ENCODE data around the gene BAZ2B. TPM values are rescaled to one million over a fixed set of nuclear protein-coding genes. Genes with fewer than 3 reads are reported as not detected.

BAZ2B gene
- total and polyA plus RNA-seq, 2 of the 13 experiments (the other 11 are each of a cell fraction or from before 2014, with no cell fraction given), result 14.0 to 15.1 TPM

DNA sequence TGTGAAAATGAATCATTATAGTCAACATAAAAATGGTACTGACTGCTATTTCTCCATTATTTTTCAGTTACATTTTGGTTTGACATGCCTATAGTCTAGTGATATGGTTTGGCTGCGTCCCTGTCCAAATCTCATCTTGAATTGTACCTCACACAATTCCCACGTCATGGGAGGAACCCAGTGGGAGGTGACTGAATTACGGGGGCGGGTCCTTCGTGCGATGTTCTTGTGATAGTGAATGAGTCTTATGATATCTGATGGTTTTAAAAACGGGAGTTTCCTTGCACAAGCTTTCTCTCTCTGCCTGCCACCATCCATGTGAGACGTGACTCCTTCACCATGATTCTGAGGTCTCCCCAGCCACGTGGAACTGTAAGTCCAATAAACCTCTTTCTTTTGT is 70.3 kb downstream of the BAZ2B start (continued):
- TF ChIP-seq ADNP (CRISPR knock-in tag; IDR thresholded peaks at IDR 0.05) (no peak), KLF15 (CRISPR knock-in tag; IDR thresholded peaks at IDR 0.05; ENCODE audit: borderline replicate concordance) (no peak)
- TF ChIP-seq, protein P1, sequence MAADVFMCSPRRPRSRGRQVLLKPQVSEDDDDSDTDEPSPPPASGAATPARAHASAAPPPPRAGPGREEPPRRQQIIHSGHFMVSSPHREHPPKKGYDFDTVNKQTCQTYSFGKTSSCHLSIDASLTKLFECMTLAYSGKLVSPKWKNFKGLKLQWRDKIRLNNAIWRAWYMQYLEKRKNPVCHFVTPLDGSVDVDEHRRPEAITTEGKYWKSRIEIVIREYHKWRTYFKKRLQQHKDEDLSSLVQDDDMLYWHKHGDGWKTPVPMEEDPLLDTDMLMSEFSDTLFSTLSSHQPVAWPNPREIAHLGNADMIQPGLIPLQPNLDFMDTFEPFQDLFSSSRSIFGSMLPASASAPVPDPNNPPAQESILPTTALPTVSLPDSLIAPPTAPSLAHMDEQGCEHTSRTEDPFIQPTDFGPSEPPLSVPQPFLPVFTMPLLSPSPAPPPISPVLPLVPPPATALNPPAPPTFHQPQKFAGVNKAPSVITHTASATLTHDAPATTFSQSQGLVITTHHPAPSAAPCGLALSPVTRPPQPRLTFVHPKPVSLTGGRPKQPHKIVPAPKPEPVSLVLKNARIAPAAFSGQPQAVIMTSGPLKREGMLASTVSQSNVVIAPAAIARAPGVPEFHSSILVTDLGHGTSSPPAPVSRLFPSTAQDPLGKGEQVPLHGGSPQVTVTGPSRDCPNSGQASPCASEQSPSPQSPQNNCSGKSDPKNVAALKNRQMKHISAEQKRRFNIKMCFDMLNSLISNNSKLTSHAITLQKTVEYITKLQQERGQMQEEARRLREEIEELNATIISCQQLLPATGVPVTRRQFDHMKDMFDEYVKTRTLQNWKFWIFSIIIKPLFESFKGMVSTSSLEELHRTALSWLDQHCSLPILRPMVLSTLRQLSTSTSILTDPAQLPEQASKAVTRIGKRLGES (CRISPR knock-in tag; IDR thresholded peaks at IDR 0.05; ENCODE audit: borderline replicate concordance), result no peak

- H4K20me1 ChIP-seq (ENCODE audit: insufficient read depth, low read length), result no peaks in the 10 kb centered on the region
- ATAC-seq (no peak), FAIRE-seq (no peak), DNase-seq (ENCODE audit: low spot score) (no peak)
- no peak overlapping the region for H3K9ac ChIP-seq (ENCODE audit: insufficient read depth, low read depth, low read length)
- no peaks in the 10 kb centered on the region for H3K9me3 ChIP-seq (ENCODE audit: low read length)
- in situ Hi-C loops (cut with HindIII; ENCODE audit: extremely low pct_ligation_motif_present, low pct_unique_long_range_greater_than_20kb) (no loop called here), intact Hi-C loops (cut with micrococcal nuclease; ENCODE audit: unreplicated experiment) (no loop called here)
- H3K27ac ChIP-seq (ENCODE audit: extremely low read length, insufficient read depth, low read length), result no peak overlapping the region
- H3K27me3 ChIP-seq (ENCODE audit: control insufficient read depth in 1 of 2, insufficient read depth in 2 of 2, low read length in 2 of 2), result no peaks in the 10 kb centered on the region
- no peaks in the 10 kb centered on the region; a peak in 2 of 5 replicates for H3K36me3 ChIP-seq (replicated peaks in 1 of 2; ENCODE audit: control insufficient read depth in 1 of 2, insufficient read depth in 2 of 2, low read length in 2 of 2)
- WGBS (ENCODE audit: low lambda C conversion rate), result 98% methylated on average over 1 of the region's 1 CpG
- no peak overlapping the region for H3K4me2 ChIP-seq (ENCODE audit: low read depth, low read length)
- no peak overlapping the region for H3K4me3 ChIP-seq (replicated peaks in 1 of 3; ENCODE audit: insufficient read depth in 1 of 3, low read depth in 2 of 3, low read length in 3 of 3)
- no peak overlapping the region for H2AFZ ChIP-seq (ENCODE audit: low read length)
- H3K4me1 ChIP-seq (ENCODE audit: insufficient read depth, low read length), result no peaks in the 10 kb centered on the region
- ChIA-PET POLR2A (no interaction called here), CTCF (ENCODE audit: low intra/inter-chr PET ratio, low total read pairs) (no interaction called here)
- H3K79me2 ChIP-seq (ENCODE audit: insufficient read depth, low read length), result no peaks in the 10 kb centered on the region
- BruUV-seq (replicated peaks), result no TSS peak
- TF ChIP-seq ZNF883 (CRISPR knock-in tag; IDR thresholded peaks at IDR 0.05; ENCODE audit: not compliant biosample characterization), result no peak
- no peak for TF ChIP-seq IRF2 (CRISPR knock-in tag; IDR thresholded peaks at IDR 0.05)
- TF ChIP-seq POGK (CRISPR knock-in tag; conservative IDR thresholded peaks at IDR 0.05), result no peak
- TF ChIP-seq, protein P2, sequence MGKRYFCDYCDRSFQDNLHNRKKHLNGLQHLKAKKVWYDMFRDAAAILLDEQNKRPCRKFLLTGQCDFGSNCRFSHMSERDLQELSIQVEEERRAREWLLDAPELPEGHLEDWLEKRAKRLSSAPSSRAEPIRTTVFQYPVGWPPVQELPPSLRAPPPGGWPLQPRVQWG (CRISPR knock-in tag; IDR thresholded peaks at IDR 0.05; ENCODE audit: borderline replicate concordance, low read depth), result no peak
- no peak for TF ChIP-seq TCF7 (IDR thresholded peaks at IDR 0.05; ENCODE audit: low read depth)
- no peak for TF ChIP-seq ZBTB7B (CRISPR knock-in tag; IDR thresholded peaks at IDR 0.05)
- TF ChIP-seq SP1 (IDR thresholded peaks at IDR 0.05), result no peak
- TF ChIP-seq SP1 (CRISPR knock-in tag; IDR thresholded peaks at IDR 0.05), result no peak
- TF ChIP-seq TBX2 (CRISPR knock-in tag; IDR thresholded peaks at IDR 0.05; ENCODE audit: borderline replicate concordance), result no peak
- TF ChIP-seq NFKBIZ (CRISPR knock-in tag; IDR thresholded peaks at IDR 0.05), result no peak
- no peak for TF ChIP-seq GPBP1L1 (CRISPR knock-in tag; IDR thresholded peaks at IDR 0.05)
- no peak for TF ChIP-seq MAF1 (CRISPR knock-in tag; IDR thresholded peaks at IDR 0.05; ENCODE audit: borderline replicate concordance)
- TF ChIP-seq FOXO1 (CRISPR knock-in tag; IDR thresholded peaks at IDR 0.05), result no peak
- TF ChIP-seq HMG20A (CRISPR knock-in tag; IDR thresholded peaks at IDR 0.05; ENCODE audit: borderline replicate concordance), result no peak
- no peak for TF ChIP-seq HDAC2 (CRISPR knock-in tag; IDR thresholded peaks at IDR 0.05)
- TF ChIP-seq, protein P3, sequence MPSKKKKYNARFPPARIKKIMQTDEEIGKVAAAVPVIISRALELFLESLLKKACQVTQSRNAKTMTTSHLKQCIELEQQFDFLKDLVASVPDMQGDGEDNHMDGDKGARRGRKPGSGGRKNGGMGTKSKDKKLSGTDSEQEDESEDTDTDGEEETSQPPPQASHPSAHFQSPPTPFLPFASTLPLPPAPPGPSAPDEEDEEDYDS (CRISPR knock-in tag; IDR thresholded peaks at IDR 0.05), result no peak
- TF ChIP-seq STAT5B (CRISPR knock-in tag; IDR thresholded peaks at IDR 0.05), result no peak
Observed at GRCh38 chr2:159545085-159545484, 71.3 kb downstream of the BAZ2B start.
